Esophagus (tissue), 2 donors: ENCODE results near the gene ELAC2. TPM values are rescaled to one million over a fixed set of nuclear protein-coding genes. Genes with fewer than 3 reads are reported as not detected.

ENCODE experiments used
- H3K27ac ChIP-seq, 2 donors: one replicate each; pipeline ENCODE4 v1.5.1; 2013; ENCODE audit warnings: low read depth in 2 of 2, mild to moderate bottlenecking in 2 of 2, inconsistent platforms in 1 of 2, low read length in 1 of 2, moderate library complexity in 1 of 2
- H3K27me3 ChIP-seq, 2 donors: one replicate each; pipeline ENCODE4 v1.6.1; 2013; ENCODE audit warnings: low read length in 2 of 2, control low read depth in 1 of 2, mild to moderate bottlenecking in 1 of 2; ENCODE audit not compliant: insufficient read depth in 2 of 2, control insufficient read depth in 1 of 2
- H3K36me3 ChIP-seq, 2 donors: one replicate each; pipeline ENCODE4 v1.6.1; 2013; ENCODE audit warnings: low read length in 1 of 2; ENCODE audit not compliant: control insufficient read depth in 2 of 2, insufficient read depth in 2 of 2
- H3K4me1 ChIP-seq, 2 donors: one replicate each; pipeline ENCODE4 v1.6.1; 2013; ENCODE audit warnings: low read length in 1 of 2; ENCODE audit not compliant: control insufficient read depth in 2 of 2, insufficient read depth in 2 of 2
- H3K4me3 ChIP-seq, 2 donors: one replicate each; pipeline ENCODE4 v1.5.1; 2013; ENCODE audit warnings: low read length in 2 of 2, mild to moderate bottlenecking in 2 of 2, low read depth in 1 of 2, moderate library complexity in 1 of 2
- H3K9me3 ChIP-seq, 2 donors: one replicate each; pipeline ENCODE4 v1.6.1; 2013; ENCODE audit warnings: mild to moderate bottlenecking in 2 of 2, low read depth in 1 of 2, low read length in 1 of 2, moderate library complexity in 1 of 2; ENCODE audit not compliant: control insufficient read depth in 2 of 2, insufficient read depth in 1 of 2
- WGBS, 2 donors: extraction: QIAGEN DNeasy Blood & Tissue Kit; methylation state at CpG; one replicate each; pipeline ENCODE4 v1.1.7; 2013; 5-methylcytosine and 5-hydroxymethylcytosine counted together
- polyA plus RNA-seq, 2 donors: library from polyadenylated mRNA; stranded (reverse); fragments of 200-250 nt; gene quantifications; one replicate each; pipeline ENCODE4 v1.2.3, GENCODE V29; 2013
- donor health status: healthy with polysubstance abuse.
- donor health status: Bipolar disorder and iron deficiency.

The ELAC2 gene
- polyA plus RNA-seq, 2 donors: 27.3 to 37.3 TPM

GRCh38 chr17:13003927-13004326 lies 13.9 kb downstream of the ELAC2 start:
- Histone ChIP-seq H3K4me3 (no peak overlapping the region), H3K4me1 (peaks cover 0 to 5% of the 10 kb centered on the region in 2 donors), H3K36me3 (peaks cover 19 to 52% of the 10 kb centered on the region in 2 donors), H3K9me3 (no peaks in the 10 kb centered on the region), H3K27ac (no peak overlapping the region), H3K27me3 (no peaks in the 10 kb centered on the region)
- WGBS, 2 donors: 85 to 86% methylated on average over 6 of the region's 6 CpGs

- Histone ChIP-seq H3K9me3 (no peaks in the 10 kb centered on the region), H3K27me3 (no peaks in the 10 kb centered on the region), H3K36me3 (peaks cover 23 to 51% of the 10 kb centered on the region in 2 donors), H3K4me3 (no peak overlapping the region), H3K27ac (no peak overlapping the region), H3K4me1 (peaks cover 0 to 5% of the 10 kb centered on the region in 2 donors)
- 78 to 82% methylated on average over 8 to 9 of the region's 9 CpGs for WGBS, 2 donors
Observed at GRCh38 chr17:13003454-13003851, 14.4 kb downstream of the ELAC2 start.

DNA sequence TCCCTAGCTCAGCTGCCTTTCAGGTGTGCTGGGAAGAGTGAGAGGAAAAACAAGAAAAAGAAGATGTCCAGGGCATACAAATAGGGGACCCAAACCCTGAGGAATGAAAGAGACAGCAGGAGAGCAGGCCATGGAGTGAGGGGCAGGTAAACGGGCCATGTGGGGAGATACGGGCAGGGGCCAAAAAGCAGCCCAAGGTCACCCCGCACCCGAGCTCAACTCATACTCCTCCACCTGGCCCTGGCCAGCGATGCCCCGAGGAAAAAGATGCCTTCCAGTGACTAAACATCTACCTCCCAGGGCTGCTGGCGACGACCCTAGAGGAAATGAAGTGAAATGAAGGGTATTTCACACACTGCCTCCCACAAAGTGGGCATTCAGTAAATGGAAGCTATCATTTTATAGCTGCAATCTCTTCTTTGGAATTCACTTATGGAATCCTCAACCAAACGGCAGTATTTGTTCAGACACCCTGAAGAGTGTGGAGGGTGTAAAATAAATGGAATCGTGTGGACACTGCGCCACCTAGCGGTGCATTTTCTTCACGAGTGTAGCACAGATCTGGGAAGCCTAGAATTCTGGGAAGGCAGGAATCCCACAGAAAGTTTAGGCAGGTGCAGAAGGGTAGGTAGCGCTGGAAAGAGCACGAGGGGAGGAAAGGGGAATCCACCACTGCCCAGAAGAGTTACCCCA lies 14.9 kb downstream of the ELAC2 start:
- Histone ChIP-seq H3K36me3 (peaks cover 27 to 56% of the 10 kb centered on the region in 2 donors), H3K4me3 (no peak overlapping the region)
- 44 to 45% methylated on average over 15 of the region's 15 CpGs for WGBS, 2 donors

DNA sequence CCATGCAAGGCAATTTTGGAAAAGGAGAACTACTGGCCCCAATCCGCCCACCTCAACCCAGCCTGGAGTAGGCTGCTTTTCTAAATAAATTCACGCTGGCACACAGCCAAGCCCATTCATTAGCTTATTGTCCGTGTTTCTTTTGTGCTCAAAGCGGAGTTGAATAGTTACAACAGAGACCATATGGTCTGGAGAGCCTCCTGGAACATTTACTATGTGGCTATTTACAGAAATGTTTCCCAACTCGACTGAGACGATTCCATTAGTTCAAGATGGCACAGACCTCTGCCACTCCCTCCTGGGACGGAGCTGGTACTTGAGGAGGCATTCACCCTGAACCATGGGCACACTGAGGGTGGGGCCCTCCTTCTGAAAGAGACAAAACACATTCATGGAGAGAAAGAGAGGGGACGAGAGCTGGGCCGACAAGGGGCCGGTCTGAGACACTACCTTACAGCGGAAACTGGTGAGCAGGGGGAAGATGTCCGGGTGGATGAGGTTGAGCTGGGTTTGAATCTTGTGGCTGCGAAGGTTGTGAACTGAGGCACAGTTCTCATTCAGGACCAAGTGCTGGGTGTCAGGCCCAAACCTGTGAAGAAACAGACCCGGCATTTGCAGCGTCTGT lies 15.7 kb downstream of the ELAC2 start:
- Histone ChIP-seq H3K27ac (no peak overlapping the region), H3K4me1 (peaks cover 0 to 5% of the 10 kb centered on the region in 2 donors), H3K9me3 (no peaks in the 10 kb centered on the region), H3K27me3 (no peaks in the 10 kb centered on the region), H3K36me3 (peaks cover 29 to 61% of the 10 kb centered on the region in 2 donors), H3K4me3 (no peak overlapping the region)
- WGBS, 2 donors: 64 to 68% methylated on average over 15 of the region's 15 CpGs

More for the DNA sequence above, 14.9 kb downstream of the ELAC2 start:
- no peaks in the 10 kb centered on the region for H3K27me3 ChIP-seq
- no peak overlapping the region for H3K27ac ChIP-seq
- H3K4me1 ChIP-seq: peaks cover 0 to 5% of the 10 kb centered on the region in 2 donors
- H3K9me3 ChIP-seq: no peaks in the 10 kb centered on the region

- no peak overlapping the region for H3K27ac ChIP-seq
- peaks cover 0 to 5% of the 10 kb centered on the region in 2 donors for H3K4me1 ChIP-seq
- no peaks in the 10 kb centered on the region for H3K9me3 ChIP-seq
- no peak overlapping the region for H3K4me3 ChIP-seq
- WGBS, 2 donors: 83 to 91% methylated on average over 8 of the region's 8 CpGs
- peaks cover 41 to 74% of the 10 kb centered on the region in 2 donors for H3K36me3 ChIP-seq
- H3K27me3 ChIP-seq: no peaks in the 10 kb centered on the region
Observed at GRCh38 chr17:13000561-13000960, 17.3 kb downstream of the ELAC2 start.

GRCh38 chr17:12998874-12999273 lies 19.0 kb downstream of the ELAC2 start:
- no peaks in the 10 kb centered on the region for H3K27me3 ChIP-seq
- peaks cover 0 to 5% of the 10 kb centered on the region in 2 donors for H3K4me1 ChIP-seq
- 92 to 94% methylated on average over 5 of the region's 5 CpGs for whole genome bisulfite sequencing, 2 donors
- no peak overlapping the region for H3K4me3 ChIP-seq
- H3K27ac ChIP-seq: no peak overlapping the region
- no peaks in the 10 kb centered on the region for H3K9me3 ChIP-seq
- peaks cover 51 to 77% of the 10 kb centered on the region in 2 donors for H3K36me3 ChIP-seq

DNA sequence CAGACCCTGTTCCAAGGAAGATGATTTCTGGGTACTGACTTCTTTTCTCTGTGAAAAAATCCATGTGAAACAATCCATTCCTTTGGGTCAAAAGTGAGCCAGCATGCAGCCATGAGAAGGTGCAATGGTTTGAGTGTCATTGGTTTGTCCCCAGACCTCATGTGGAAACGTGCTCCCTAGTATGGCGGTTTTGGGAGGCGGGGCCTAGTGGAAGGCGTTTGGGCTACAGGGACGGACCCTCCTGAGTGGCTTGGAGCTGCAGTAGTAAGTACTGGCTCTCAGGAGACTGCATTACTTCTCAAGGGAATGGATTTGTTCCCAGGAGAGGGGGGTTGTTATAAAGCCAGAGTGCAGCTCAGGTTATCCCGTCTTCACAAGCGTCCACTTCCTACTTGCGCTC lies 19.4 kb downstream of the ELAC2 start:
- Histone ChIP-seq H3K36me3 (peaks cover 55 to 77% of the 10 kb centered on the region in 2 donors), H3K9me3 (no peaks in the 10 kb centered on the region), H3K4me3 (no peak overlapping the region), H3K27ac (no peak overlapping the region), H3K4me1 (peaks cover 0 to 2% of the 10 kb centered on the region in 2 donors), H3K27me3 (no peaks in the 10 kb centered on the region)
- 89 to 90% methylated on average over 8 of the region's 8 CpGs for WGBS, 2 donors

DNA sequence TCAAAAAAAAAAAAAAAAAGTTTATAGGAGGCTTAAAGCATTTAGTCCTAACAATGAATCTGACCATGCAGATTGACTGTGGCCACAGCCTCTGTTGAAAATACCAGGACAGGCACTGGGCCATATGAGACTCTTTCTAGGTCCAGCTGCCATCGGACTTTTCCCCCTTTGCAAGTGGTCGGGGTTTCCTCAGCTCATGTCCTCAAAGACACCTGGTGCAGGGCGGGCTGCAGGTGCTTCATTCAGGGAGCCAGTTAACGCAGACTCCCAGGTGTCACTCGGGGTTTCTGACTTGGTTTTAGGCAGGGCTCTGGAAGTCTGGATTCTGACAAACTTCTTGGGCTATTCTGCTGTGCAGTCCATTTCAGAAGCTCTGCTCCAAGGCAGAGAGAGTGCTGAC lies 20.9 kb downstream of the ELAC2 start:
- Histone ChIP-seq H3K27ac (no peak overlapping the region), H3K9me3 (no peaks in the 10 kb centered on the region), H3K4me3 (no peak overlapping the region), H3K4me1 (no peaks in the 10 kb centered on the region), H3K27me3 (no peaks in the 10 kb centered on the region), H3K36me3 (peaks cover 62 to 79% of the 10 kb centered on the region in 2 donors)
- WGBS, 2 donors: 75 to 86% methylated on average over 5 of the region's 5 CpGs

- peaks cover 64 to 79% of the 10 kb centered on the region in 2 donors for H3K36me3 ChIP-seq
- no peak overlapping the region for H3K27ac ChIP-seq
- no peaks in the 10 kb centered on the region for H3K27me3 ChIP-seq
- 93 to 96% methylated on average over 10 of the region's 10 CpGs for WGBS, 2 donors
- H3K4me1 ChIP-seq: no peaks in the 10 kb centered on the region
- no peaks in the 10 kb centered on the region for H3K9me3 ChIP-seq
- no peak overlapping the region for H3K4me3 ChIP-seq
Observed at GRCh38 chr17:12996357-12996756, 21.5 kb downstream of the ELAC2 start.

DNA sequence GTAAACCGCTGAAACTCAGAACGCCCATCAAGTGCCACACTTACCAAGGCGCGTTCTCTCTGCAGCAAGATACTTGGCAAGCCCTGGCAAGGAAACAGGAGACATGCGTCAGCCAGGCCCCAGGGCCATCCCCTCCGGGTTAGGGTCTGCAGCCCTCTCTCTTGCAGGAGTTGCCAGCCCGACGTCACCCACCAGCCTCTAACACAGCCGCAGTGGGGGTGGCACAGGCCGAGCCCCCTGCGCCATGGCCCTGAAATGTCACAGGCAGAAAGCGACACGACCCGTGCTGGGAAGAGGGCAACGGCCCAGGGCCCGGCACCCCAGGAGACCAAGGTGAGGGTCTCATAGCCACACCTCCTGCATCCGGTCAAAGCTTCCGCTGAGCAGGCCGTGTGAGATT lies 21.9 kb downstream of the ELAC2 start:
- peaks cover 66 to 80% of the 10 kb centered on the region in 2 donors for H3K36me3 ChIP-seq
- H3K9me3 ChIP-seq: no peaks in the 10 kb centered on the region
- H3K4me3 ChIP-seq: no peak overlapping the region
- H3K27me3 ChIP-seq: no peaks in the 10 kb centered on the region
- H3K4me1 ChIP-seq: no peaks in the 10 kb centered on the region
- WGBS, 2 donors: 95% methylated on average over 19 of the region's 19 CpGs
- no peak overlapping the region for H3K27ac ChIP-seq
